Measurements from ENCODE around the gene GLOD5. TPM values are rescaled to one million over a fixed set of nuclear protein-coding genes. Genes with fewer than 3 reads are reported as not detected.

Gene GLOD5
- polyA plus RNA-seq, 2 of the 4 experiments (the other 2 are of a cell fraction), result not detected

DNA sequence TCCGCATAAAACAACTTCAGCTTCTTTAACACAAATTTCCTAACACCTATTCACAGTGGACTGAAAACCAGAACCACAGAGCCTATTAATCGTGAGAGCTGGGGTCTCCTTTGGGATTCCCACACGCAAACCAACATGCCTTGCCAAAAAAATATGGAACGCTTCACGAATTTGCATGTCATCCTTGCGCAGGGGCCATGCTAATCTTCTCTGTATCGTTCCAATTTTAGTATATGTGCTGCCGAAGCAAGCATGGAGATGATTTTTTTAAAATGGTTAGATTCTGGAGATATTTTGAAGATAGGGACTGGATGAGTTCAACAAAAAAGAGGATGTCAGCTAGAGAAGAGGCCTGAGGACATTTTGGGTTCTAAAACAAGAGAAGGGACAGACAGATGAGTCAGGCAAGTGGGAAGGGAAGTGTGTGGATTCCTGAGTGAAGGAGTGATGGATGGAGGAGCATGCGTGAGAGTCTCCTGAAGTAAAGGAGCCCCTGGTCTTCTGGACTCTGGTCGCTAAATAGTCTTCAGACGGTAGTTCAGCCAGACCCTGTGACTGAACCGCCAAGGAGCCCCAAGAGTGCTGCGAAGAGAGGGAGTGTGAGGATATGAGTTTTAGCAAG, 15.4 kb downstream of the GLOD5 start:
- no peak overlapping the region for H3K4me2 ChIP-seq
- ChIA-PET POLR2A (no interaction called here), CTCF (interaction anchor here (1.4 kb wide), 1 partner anchor 15 kb away, joined by 4 read pairs; the partner anchor contains the start of gene GLOD5)
- ATAC-seq (no peak), FAIRE-seq (no peak), DNase-seq (ENCODE audit: low read depth in 1 of 2, low spot score in 1 of 2) (no peak)
- H3K4me3 ChIP-seq, result no peak overlapping the region
- no peak overlapping the region for H3K27ac ChIP-seq
- no peaks in the 10 kb centered on the region for H3K9me3 ChIP-seq
- H3K4me1 ChIP-seq, result no peaks in the 10 kb centered on the region
- TF ChIP-seq HEYL (CRISPR knock-in tag; IDR thresholded peaks at IDR 0.05) (no peak), CBX8 (IDR thresholded peaks at IDR 0.05) (no peak), KDM1A (IDR thresholded peaks at IDR 0.05; ENCODE audit: low read depth) (no peak), USF2 (IDR thresholded peaks at IDR 0.05) (no peak), CEBPB (IDR thresholded peaks at IDR 0.05) (no peak), HOXB13 (CRISPR knock-in tag; IDR thresholded peaks at IDR 0.05; ENCODE audit: low read depth) (no peak), MAZ (IDR thresholded peaks at IDR 0.05; ENCODE audit: borderline replicate concordance, low read depth, low read length) (no peak), CHD4 (IDR thresholded peaks at IDR 0.05; ENCODE audit: borderline replicate concordance) (no peak), EHMT2 (IDR thresholded peaks at IDR 0.05; ENCODE audit: low read depth) (no peak)
- 60% methylated on average over 13 of the region's 13 CpGs for WGBS (ENCODE audit: missing lambda C conversion rate)

DNA sequence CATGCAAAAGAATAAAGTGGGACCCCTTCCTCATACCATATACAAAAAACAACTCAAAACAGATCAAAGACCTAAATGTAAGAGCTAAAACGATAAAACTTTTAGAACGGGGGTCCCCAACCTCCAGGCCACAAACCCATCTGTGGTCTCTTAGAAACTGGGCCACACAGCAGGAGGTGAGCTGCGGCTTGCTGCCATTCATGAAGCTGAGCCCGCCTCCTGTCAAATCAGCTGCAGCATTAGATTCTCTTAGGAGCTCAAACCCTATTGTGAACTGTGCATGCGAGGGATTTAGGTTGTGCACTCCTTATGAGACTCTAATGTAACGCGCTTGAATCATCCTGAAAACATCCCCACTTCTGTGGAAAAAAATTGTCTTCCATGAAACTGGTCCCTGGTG, 17.9 kb downstream of the GLOD5 start:
- H3K4me1 ChIP-seq, result no peaks in the 10 kb centered on the region
- WGBS (ENCODE audit: missing lambda C conversion rate), result 51% methylated on average over 7 of the region's 7 CpGs
- no peak overlapping the region for H3K27ac ChIP-seq
- no peak for FAIRE-seq
- TF ChIP-seq HOXB13 (CRISPR knock-in tag; IDR thresholded peaks at IDR 0.05; ENCODE audit: low read depth) (no peak), TP53 (CRISPR knock-in tag; IDR thresholded peaks at IDR 0.05) (no peak), ZFP36 (IDR thresholded peaks at IDR 0.05; ENCODE audit: borderline replicate concordance, partially characterized antibody) (no peak), TFCP2L1 (CRISPR knock-in tag; IDR thresholded peaks at IDR 0.05) (no peak), CHD2 (IDR thresholded peaks at IDR 0.05; ENCODE audit: low read length, partially characterized antibody) (no peak), PBX3 (IDR thresholded peaks at IDR 0.05) (no peak), JUN (IDR thresholded peaks at IDR 0.05) (no peak), ZNF302 (CRISPR knock-in tag; IDR thresholded peaks at IDR 0.05) (no peak)
- TF ChIP-seq, protein P1, sequence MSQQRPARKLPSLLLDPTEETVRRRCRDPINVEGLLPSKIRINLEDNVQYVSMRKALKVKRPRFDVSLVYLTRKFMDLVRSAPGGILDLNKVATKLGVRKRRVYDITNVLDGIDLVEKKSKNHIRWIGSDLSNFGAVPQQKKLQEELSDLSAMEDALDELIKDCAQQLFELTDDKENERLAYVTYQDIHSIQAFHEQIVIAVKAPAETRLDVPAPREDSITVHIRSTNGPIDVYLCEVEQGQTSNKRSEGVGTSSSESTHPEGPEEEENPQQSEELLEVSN (IDR thresholded peaks at IDR 0.05; ENCODE audit: borderline replicate concordance, low read depth), result no peak
- TF ChIP-seq, protein P2, sequence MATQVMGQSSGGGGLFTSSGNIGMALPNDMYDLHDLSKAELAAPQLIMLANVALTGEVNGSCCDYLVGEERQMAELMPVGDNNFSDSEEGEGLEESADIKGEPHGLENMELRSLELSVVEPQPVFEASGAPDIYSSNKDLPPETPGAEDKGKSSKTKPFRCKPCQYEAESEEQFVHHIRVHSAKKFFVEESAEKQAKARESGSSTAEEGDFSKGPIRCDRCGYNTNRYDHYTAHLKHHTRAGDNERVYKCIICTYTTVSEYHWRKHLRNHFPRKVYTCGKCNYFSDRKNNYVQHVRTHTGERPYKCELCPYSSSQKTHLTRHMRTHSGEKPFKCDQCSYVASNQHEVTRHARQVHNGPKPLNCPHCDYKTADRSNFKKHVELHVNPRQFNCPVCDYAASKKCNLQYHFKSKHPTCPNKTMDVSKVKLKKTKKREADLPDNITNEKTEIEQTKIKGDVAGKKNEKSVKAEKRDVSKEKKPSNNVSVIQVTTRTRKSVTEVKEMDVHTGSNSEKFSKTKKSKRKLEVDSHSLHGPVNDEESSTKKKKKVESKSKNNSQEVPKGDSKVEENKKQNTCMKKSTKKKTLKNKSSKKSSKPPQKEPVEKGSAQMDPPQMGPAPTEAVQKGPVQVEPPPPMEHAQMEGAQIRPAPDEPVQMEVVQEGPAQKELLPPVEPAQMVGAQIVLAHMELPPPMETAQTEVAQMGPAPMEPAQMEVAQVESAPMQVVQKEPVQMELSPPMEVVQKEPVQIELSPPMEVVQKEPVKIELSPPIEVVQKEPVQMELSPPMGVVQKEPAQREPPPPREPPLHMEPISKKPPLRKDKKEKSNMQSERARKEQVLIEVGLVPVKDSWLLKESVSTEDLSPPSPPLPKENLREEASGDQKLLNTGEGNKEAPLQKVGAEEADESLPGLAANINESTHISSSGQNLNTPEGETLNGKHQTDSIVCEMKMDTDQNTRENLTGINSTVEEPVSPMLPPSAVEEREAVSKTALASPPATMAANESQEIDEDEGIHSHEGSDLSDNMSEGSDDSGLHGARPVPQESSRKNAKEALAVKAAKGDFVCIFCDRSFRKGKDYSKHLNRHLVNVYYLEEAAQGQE (IDR thresholded peaks at IDR 0.05), result no peak
- ATAC-seq, result no peak
- no peak overlapping the region for H3K4me3 ChIP-seq
- no peaks in the 10 kb centered on the region for H3K9me3 ChIP-seq
- POLR2A ChIA-PET, result no interaction called here
- no peak overlapping the region for H3K4me2 ChIP-seq
- CTCF ChIA-PET, result interaction anchor here (0.9 to 1.6 kb wide), 2 partner anchors 18 to 19 kb away, joined by 4 to 6 read pairs; no protein-coding TSS in a partner anchor
- DNase-seq (ENCODE audit: low read depth in 1 of 2, low spot score in 1 of 2), result no peak
